Activated CD8-positive, alpha-beta T cell treated with anti-CD3 and anti-CD28 coated beads for 36 hours (primary cell): Measurements from ENCODE around the gene EIPR1. TPM values are rescaled to one million over a fixed set of nuclear protein-coding genes. Genes with fewer than 3 reads are reported as not detected.

Experiments used
- ATAC-seq: fragments of 200-7000 bp; cut with Tn5 transposase; one replicate; pipeline ENCODE4 v1.10.0; 2021; ENCODE audit warnings: mild to moderate bottlenecking, moderate library complexity
- CTCF ChIA-PET: fragments of 350-600 bp; sonication (Branson Sonifier 250); formaldehyde crosslinking; loops from one replicate; lab custom pipeline; 2021; ENCODE audit warnings: antibody characterized with exemption; lab: Charles Lee
- POLR2A ChIA-PET: fragments of 350-600 bp; sonication (Branson Sonifier 250); formaldehyde crosslinking; loops from one replicate; lab custom pipeline; 2021; ENCODE audit warnings: antibody characterized with exemption; lab: Charles Lee
- DNase-seq: peaks from one replicate; pipeline ENCODE4 v3.0.0-alpha.2; 2020
- H3K27ac Mint-ChIP-seq: one replicate; pipeline ENCODE4 v1.8.0; 2021; ENCODE audit warnings: mild to moderate bottlenecking, mixed read lengths
- H3K27me3 Mint-ChIP-seq: one replicate; pipeline ENCODE4 v1.8.0; 2021; ENCODE audit warnings: mixed read lengths
- H3K36me3 Mint-ChIP-seq: one replicate; pipeline ENCODE4 v1.8.0; 2021; ENCODE audit warnings: low read depth, mixed read lengths
- H3K4me1 Mint-ChIP-seq: one replicate; pipeline ENCODE4 v1.8.0; 2021; ENCODE audit warnings: low read depth, mixed read lengths
- H3K4me3 Mint-ChIP-seq: one replicate; pipeline ENCODE4 v1.8.0; 2021; ENCODE audit warnings: mild to moderate bottlenecking, moderate library complexity, mixed read lengths
- H3K9me3 Mint-ChIP-seq: one replicate; pipeline ENCODE4 v1.8.0; 2021; ENCODE audit warnings: mixed read lengths
- intact Hi-C: fragments of 100-400 bp; cut with micrococcal nuclease; formaldehyde crosslinking; loops from one replicate; pipeline ENCODE4 v1.10.0; 2022
- total RNA-seq, 2 experiments: library from RNA; stranded (reverse); gene quantifications; one replicate each; pipeline ENCODE4 v1.2.3, GENCODE V29; 2021
- TF ChIP-seq, protein P1 (sequence below): fragments of 200-600 bp; IDR thresholded peaks from one replicate; pipeline ENCODE4 v1.8.0; 2022; ENCODE audit warnings: antibody characterized with exemption, mild to moderate bottlenecking

EIPR1 gene
- total RNA-seq, 2 experiments from 2014 or later, result 38.4 to 39.1 TPM

DNA sequence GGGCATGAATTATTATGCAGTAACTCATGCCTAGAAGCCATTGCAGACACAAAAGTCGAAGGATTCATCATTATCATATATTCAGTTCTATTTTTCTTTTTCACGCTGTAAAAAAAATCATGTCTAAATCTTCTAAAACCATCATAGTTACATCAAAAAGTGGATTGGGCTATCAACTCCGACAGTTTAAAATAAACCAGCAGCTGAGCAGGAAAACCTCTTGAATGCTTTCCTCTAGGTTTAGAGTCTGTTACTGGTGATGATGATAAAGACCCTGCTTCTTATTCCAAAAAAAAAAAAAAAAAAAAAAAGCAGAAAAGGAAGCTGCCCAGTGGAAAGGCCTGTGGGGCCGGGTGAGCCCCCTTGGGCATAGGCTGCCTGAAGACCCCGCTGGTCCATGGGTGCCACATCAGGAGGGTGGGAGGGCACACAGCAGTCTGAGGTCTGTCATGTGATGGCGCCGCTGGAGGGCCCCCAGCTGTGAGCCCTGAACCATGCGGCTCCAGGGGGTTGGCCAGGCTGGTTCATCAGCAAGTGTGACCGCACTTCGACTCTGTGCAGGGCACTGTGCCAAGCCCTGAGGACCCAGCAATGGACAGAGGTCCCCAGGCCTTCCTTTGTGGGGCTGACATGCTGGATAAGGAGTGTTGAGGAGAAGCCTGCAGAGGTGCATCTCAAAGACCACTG, 199.6 kb downstream of the EIPR1 start:
- Mint-ChIP-seq H3K27me3 (no peaks in the 10 kb centered on the region), H3K9me3 (no peaks in the 10 kb centered on the region), H3K36me3 (peaks cover 5% of the 10 kb centered on the region), H3K27ac (no peak overlapping the region), H3K4me3 (no peak overlapping the region), H3K4me1 (no peaks in the 10 kb centered on the region)
- DNase-seq (no peak), ATAC-seq (no peak)
- TF ChIP-seq, protein P1, sequence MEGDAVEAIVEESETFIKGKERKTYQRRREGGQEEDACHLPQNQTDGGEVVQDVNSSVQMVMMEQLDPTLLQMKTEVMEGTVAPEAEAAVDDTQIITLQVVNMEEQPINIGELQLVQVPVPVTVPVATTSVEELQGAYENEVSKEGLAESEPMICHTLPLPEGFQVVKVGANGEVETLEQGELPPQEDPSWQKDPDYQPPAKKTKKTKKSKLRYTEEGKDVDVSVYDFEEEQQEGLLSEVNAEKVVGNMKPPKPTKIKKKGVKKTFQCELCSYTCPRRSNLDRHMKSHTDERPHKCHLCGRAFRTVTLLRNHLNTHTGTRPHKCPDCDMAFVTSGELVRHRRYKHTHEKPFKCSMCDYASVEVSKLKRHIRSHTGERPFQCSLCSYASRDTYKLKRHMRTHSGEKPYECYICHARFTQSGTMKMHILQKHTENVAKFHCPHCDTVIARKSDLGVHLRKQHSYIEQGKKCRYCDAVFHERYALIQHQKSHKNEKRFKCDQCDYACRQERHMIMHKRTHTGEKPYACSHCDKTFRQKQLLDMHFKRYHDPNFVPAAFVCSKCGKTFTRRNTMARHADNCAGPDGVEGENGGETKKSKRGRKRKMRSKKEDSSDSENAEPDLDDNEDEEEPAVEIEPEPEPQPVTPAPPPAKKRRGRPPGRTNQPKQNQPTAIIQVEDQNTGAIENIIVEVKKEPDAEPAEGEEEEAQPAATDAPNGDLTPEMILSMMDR, result no peak
- CTCF ChIA-PET, result interaction anchor here (0.7 to 1.5 kb wide), 2 partner anchors 18 to 120 kb away, joined by 3 to 4 read pairs; no protein-coding TSS in a partner anchor
- intact Hi-C loops, result no loop called here
- POLR2A ChIA-PET, result interaction anchor here (0.7 kb wide), 1 partner anchor 112 kb away, joined by 3 read pairs; no protein-coding TSS in a partner anchor

DNA sequence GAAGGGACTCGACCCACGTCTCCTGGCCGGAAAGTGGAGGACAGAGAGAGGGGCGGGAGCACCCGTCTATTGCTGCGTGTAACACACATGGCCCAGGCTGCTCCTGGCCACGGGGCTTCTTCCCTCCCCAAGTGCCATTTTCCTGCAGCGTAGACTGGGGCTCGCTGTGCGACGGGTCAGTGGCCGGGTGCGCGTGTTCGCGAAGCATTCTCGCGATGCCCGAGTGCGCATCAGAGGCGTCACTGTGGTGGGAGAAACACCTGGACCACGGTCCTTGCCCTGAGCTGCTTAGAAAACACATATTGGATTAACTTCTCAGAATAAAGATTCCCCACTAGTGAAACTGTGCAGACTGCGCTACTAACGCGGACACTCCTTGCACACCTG, 200.8 kb downstream of the EIPR1 start:
- no peak for DNase-seq

DNA sequence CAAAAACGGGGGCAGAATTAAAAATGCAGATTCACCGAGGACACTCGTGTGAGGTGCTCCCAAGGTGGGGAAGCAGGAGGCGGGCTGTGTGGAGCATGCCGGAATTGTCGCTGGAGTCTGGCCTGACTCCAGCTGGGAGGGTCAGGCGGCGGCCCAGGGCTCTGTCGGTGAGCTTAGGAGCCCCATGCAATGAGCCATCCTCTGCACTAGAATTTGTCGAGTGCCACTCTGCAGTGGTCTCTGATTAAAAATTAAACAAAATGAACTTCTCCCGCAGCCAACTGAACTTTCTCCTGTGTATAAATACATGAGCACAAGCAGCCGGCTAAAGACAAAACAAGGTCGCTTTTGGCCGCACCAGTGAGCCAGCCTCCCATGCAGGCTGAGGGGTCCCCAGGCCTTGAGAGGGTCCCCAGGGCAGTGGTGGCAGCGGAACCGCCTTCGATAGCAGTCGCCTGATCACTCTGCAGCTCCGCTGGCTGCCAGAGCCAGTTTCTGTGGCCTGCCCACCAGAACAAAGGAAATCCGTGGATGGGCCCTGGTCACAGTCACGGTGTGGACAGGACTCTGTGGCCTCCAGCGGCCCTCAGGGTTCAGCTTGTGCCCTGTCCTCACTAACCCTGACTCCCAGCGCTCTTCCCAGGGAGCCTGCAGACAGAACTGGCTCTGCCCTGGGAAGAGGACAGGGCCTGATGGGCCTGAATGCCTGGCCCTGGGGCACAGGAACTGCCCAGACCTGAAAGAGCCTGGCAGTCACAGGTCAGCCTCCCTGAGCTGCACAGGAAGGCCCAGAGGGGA, 201.3 kb downstream of the EIPR1 start:
- Mint-ChIP-seq H3K36me3 (peaks cover 9% of the 10 kb centered on the region), H3K27me3 (no peaks in the 10 kb centered on the region), H3K4me3 (no peak overlapping the region), H3K9me3 (no peaks in the 10 kb centered on the region), H3K27ac (no peak overlapping the region), H3K4me1 (no peaks in the 10 kb centered on the region)
- CTCF ChIA-PET, result no interaction called here
- intact Hi-C loops, result no loop called here
- ATAC-seq (no peak), DNase-seq (no peak)
- TF ChIP-seq, protein P1, result no peak
- POLR2A ChIA-PET, result no interaction called here

More for the DNA sequence above, 200.8 kb downstream of the EIPR1 start:
- Mint-ChIP-seq H3K4me1 (no peaks in the 10 kb centered on the region), H3K9me3 (no peaks in the 10 kb centered on the region), H3K27me3 (no peaks in the 10 kb centered on the region), H3K36me3 (peaks cover 6% of the 10 kb centered on the region), H3K4me3 (no peak overlapping the region), H3K27ac (no peak overlapping the region)
- ChIA-PET POLR2A (no interaction called here), CTCF (no interaction called here)
- TF ChIP-seq, protein P1, result no peak
- ATAC-seq, result no peak
- intact Hi-C loops, result no loop called here

DNA sequence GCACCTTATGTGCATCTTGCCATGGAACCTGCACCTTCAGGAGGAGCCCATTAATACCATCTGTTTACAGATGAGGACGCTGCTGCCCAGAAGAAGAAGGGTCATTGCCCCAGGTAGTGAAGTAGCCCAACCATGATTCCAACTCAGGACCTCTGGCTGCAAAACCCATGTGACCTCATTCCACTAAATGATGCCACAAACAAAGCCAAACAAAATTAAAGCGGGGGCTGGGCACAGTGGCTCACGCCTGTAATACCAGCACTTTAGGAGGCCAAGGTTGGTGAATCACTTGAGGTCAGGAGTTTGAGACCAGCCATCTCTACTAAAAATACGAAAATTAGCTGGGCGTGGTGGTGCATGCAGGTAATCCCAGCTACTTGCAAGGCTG, 202.1 kb downstream of the EIPR1 start:
- CTCF ChIA-PET, result no interaction called here
- peaks cover 9% of the 10 kb centered on the region for H3K36me3 Mint-ChIP-seq
- POLR2A ChIA-PET, result no interaction called here
- ATAC-seq (no peak), DNase-seq (no peak)
- intact Hi-C loops, result no loop called here
- H3K4me3 Mint-ChIP-seq, result no peak overlapping the region
- TF ChIP-seq, protein P1, result no peak
- H3K4me1 Mint-ChIP-seq, result no peaks in the 10 kb centered on the region
- H3K27ac Mint-ChIP-seq, result no peak overlapping the region
- H3K27me3 Mint-ChIP-seq, result no peaks in the 10 kb centered on the region
- H3K9me3 Mint-ChIP-seq, result no peaks in the 10 kb centered on the region
